Tibial artery (tissue), 4 donors: ENCODE results near the gene ALDH9A1.

ENCODE experiments used
- DNase-seq, 2 donors: peaks; one replicate each; pipeline ENCODE4 v3.0.0-alpha.2; 2019
- H3K27ac ChIP-seq, 2 donors: fragments of 200-600 bp; sonication (generic) in 1 of 2; 1 replicate in 1 of 2; 2 replicates in 1 of 2; pipeline ENCODE4 v1.5.1; 2018 to 2019; ENCODE audit warnings: mild to moderate bottlenecking in 1 of 2
- H3K27me3 ChIP-seq, 2 donors: fragments of 200-600 bp; sonication (generic) in 1 of 2; one replicate each; pipeline versions ENCODE4 v1.5.1 to v1.6.0; 2016 to 2019
- H3K36me3 ChIP-seq, 3 donors: fragments of 200-600 bp; sonication (generic) in 2 of 3; one replicate each; pipeline ENCODE4 v1.5.1; 2016 to 2019; ENCODE audit warnings: mild to moderate bottlenecking in 2 of 3
- H3K4me1 ChIP-seq, 4 donors: fragments of 200-600 bp; sonication (generic) in 2 of 4; 1 replicate in 3 of 4; 2 replicates in 1 of 4; pipeline ENCODE4 v1.5.1; 2016 to 2019
- H3K4me3 ChIP-seq, 2 donors: fragments of 200-600 bp; sonication (generic) in 1 of 2; 1 replicate in 1 of 2; 2 replicates in 1 of 2; pipeline ENCODE4 v1.5.1; 2018 to 2019; ENCODE audit warnings: mild to moderate bottlenecking in 2 of 2
- H3K9me3 ChIP-seq, 3 donors: fragments of 200-600 bp; sonication (generic) in 1 of 3; one replicate each; pipeline ENCODE4 v1.5.1; 2016 to 2019
- intact Hi-C: fragments of 100-400 bp; cut with DNase I; formaldehyde crosslinking; loops from one replicate; pipeline ENCODE4 v1.15.0; 2023; ENCODE audit warnings: low total_unique reads
- TF ChIP-seq, protein P1 (sequence below), 2 experiments: fragments of 200-600 bp in 1 of 2; fragments of 450-650 bp in 1 of 2; IDR thresholded peaks; one replicate each; pipeline ENCODE4 v1.5.1; 2017 to 2019; ENCODE audit warnings: antibody characterized with exemption in 2 of 2, mild to moderate bottlenecking in 1 of 2, moderate library complexity in 1 of 2

The ALDH9A1 gene

DNA sequence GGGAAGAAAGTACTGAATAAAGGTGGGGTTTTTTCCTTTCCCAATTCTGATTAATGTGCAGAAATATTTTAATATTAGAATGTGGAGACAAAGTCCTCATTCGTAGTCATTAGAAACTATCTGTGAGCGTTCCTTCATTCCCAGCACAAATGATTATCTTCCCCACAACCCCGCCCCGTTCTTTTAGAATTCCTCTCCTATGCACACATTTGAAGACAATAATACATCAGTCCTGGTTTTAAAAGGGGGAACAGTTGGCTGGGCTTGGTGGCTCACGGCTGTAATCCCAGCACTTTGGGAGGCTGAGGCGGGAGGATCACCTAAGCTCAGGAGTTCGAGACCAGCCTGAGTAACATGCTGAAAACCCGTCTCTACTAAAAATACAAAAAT lies 876 bp downstream of the ALDH9A1 start:
- H3K36me3 ChIP-seq = no peaks in the 10 kb centered on the region
- no peak for DNase-seq
- no peaks in the 10 kb centered on the region for H3K9me3 ChIP-seq
- H3K27ac ChIP-seq = peak overlapping the region; percentile 95 to 96
- peaks cover 11 to 27% (median 20%) of the 10 kb centered on the region in 4 donors for H3K4me1 ChIP-seq
- intact Hi-C loops = loop anchor here (5.0 kb wide), 1 partner anchor 65 kb away; the partner anchor contains the start of gene MGST3
- H3K27me3 ChIP-seq = no peaks in the 10 kb centered on the region
- peak overlapping the region; percentile 85 to 89 for H3K4me3 ChIP-seq
- TF ChIP-seq, protein P1, sequence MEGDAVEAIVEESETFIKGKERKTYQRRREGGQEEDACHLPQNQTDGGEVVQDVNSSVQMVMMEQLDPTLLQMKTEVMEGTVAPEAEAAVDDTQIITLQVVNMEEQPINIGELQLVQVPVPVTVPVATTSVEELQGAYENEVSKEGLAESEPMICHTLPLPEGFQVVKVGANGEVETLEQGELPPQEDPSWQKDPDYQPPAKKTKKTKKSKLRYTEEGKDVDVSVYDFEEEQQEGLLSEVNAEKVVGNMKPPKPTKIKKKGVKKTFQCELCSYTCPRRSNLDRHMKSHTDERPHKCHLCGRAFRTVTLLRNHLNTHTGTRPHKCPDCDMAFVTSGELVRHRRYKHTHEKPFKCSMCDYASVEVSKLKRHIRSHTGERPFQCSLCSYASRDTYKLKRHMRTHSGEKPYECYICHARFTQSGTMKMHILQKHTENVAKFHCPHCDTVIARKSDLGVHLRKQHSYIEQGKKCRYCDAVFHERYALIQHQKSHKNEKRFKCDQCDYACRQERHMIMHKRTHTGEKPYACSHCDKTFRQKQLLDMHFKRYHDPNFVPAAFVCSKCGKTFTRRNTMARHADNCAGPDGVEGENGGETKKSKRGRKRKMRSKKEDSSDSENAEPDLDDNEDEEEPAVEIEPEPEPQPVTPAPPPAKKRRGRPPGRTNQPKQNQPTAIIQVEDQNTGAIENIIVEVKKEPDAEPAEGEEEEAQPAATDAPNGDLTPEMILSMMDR (IDR thresholded peaks at IDR 0.05) = no peak

DNA sequence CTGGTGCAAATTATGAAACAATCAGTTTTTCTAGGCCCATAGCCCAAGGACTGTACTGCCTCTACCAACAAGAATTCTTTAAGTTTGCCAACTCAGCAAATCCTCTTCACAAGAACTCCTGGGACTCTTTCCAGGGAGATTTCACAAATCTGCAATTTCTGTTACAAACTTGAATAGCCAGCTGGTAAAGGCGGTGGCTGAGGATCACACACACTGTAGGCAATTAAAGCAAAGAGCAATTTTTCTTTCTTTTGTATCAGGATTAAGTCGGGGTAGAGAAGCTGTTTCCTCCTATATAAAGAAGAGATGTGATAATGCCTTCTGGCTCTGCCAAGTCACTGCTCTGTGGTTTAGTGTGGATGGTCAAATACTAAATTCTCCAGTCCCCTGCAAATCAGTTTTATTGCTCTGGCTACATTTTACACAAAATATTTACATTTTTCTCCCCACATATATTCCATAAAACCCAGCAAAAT lies 1.7 kb downstream of the ALDH9A1 start:
- no peaks in the 10 kb centered on the region for H3K27me3 ChIP-seq
- peak in 1 of 2 donors; percentile 40 for DNase-seq
- H3K9me3 ChIP-seq = no peaks in the 10 kb centered on the region
- no peak overlapping the region for H3K4me3 ChIP-seq
- peaks cover 11 to 27% (median 20%) of the 10 kb centered on the region in 4 donors for H3K4me1 ChIP-seq
- H3K36me3 ChIP-seq = no peaks in the 10 kb centered on the region
- H3K27ac ChIP-seq = no peak overlapping the region
- intact Hi-C loops = loop anchor here (5.0 kb wide), 1 partner anchor 64 kb away; the partner anchor contains the start of gene MGST3
- TF ChIP-seq, protein P1 (IDR thresholded peaks at IDR 0.05) = no peak

DNA sequence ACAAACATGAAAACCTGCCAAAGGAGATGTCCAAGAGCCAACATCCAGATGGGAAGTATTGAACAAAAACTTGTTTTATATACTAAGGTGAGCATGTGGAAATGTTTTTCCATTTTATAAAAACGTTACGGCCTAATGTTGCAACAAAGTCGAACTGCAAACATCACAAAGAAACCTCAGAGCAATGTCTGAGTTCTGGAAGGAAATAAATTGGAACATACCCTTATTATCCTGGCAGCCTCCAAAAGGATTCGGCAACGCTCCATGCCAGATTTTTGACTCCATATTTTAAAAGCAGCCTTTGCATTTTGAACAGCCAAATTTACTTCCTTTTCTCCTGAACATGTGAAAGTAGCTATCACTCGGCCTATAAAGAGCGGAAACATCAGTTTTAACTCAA lies 3.3 kb downstream of the ALDH9A1 start:
- H3K4me1 ChIP-seq = peaks cover 11 to 27% (median 20%) of the 10 kb centered on the region in 4 donors
- no peak for DNase-seq
- intact Hi-C loops = loop anchor here (5.0 kb wide), 1 partner anchor 63 kb away; the partner anchor contains the start of gene MGST3
- no peak overlapping the region for H3K27ac ChIP-seq
- no peaks in the 10 kb centered on the region for H3K9me3 ChIP-seq
- H3K4me3 ChIP-seq = no peak overlapping the region
- TF ChIP-seq, protein P1 (IDR thresholded peaks at IDR 0.05) = no peak
- H3K27me3 ChIP-seq = no peaks in the 10 kb centered on the region
- H3K36me3 ChIP-seq = peaks cover 8 to 9% (median 9%) of the 10 kb centered on the region in 3 donors

DNA sequence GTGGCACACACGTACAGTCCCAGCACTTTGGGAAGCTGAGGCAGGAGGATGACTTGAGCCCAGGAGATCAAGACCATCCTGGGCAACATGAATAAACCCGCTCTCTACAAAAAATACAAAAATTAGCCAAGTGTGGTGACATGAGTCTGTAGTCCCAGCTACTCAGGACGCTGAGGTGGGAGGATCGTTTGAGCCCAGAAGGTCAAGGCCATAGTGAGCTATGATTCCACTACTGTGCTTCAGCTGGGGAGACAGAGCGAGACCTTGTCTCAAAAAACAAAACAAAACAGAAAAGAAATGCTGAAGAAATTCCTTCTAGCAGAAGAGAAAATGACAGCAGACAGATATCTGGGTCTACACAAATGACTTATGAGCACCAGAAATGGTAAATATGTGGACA lies 10.3 kb downstream of the ALDH9A1 start:
- H3K27ac ChIP-seq = no peak overlapping the region
- H3K4me1 ChIP-seq = no peaks in the 10 kb centered on the region
- peaks cover 12 to 14% (median 12%) of the 10 kb centered on the region in 3 donors for H3K36me3 ChIP-seq
- intact Hi-C loops = no loop called here
- no peak for DNase-seq
- H3K4me3 ChIP-seq = no peak overlapping the region
- no peaks in the 10 kb centered on the region for H3K9me3 ChIP-seq
- no peaks in the 10 kb centered on the region for H3K27me3 ChIP-seq
- TF ChIP-seq, protein P1 (IDR thresholded peaks at IDR 0.05) = no peak

DNA sequence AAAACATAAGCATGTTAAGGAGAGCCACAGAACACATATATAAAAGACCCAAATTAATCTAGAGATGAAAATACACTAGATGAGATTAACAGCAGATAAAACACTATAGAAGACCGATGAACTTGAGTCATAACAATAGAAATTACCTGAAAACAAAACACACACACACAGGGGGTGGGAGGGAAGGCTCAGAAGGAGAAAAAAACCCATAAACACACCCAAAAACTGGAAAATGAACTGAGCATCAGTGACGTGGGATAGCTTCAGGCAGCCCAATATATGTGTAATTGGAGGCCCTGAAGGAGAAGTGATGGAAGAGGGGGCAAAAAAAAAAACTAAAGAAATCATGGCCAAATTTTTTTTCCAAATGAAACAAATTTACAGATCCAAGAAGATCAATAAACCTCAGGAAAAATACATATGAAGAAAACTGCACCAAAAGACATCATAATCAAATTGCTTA lies 11.4 kb downstream of the ALDH9A1 start:
- intact Hi-C loops = no loop called here
- TF ChIP-seq, protein P1 (IDR thresholded peaks at IDR 0.05) = no peak
- Histone ChIP-seq H3K27me3 (no peaks in the 10 kb centered on the region), H3K9me3 (no peaks in the 10 kb centered on the region), H3K27ac (no peak overlapping the region), H3K36me3 (peaks cover 16 to 25% (median 22%) of the 10 kb centered on the region in 3 donors), H3K4me3 (no peak overlapping the region), H3K4me1 (no peaks in the 10 kb centered on the region)
- DNase-seq = no peak
